SK-N-MC (cell line): ENCODE results near the gene MMP14.

Experiments used
- EZH2 ChIP-seq: fragments of 200-600 bp; sonication (generic); IDR thresholded peaks from one replicate; pipeline ENCODE4 v1.6.1; 2017; ENCODE audit warnings: antibody characterized with exemption
- FOXP2 ChIP-seq: optimal IDR thresholded peaks from 2 replicates; pipeline ENCODE3; 2011; ENCODE audit warnings: mild to moderate bottlenecking, moderate library complexity; ENCODE audit not compliant: insufficient read depth; ENCODE audit errors: extremely low read length, control extremely low read depth
- POLR2AphosphoS5 ChIP-seq: IDR thresholded peaks from 2 replicates; pipeline ENCODE4 v1.6.1; 2012; ENCODE audit warnings: mild to moderate bottlenecking, low read depth, low read length, borderline replicate concordance

GRCh38 chr14:22839159-22839779, 2.9 kb downstream of the MMP14 start:
- TF ChIP-seq EZH2, result no peak
- TF ChIP-seq POLR2AphosphoS5, result no peak
- TF ChIP-seq FOXP2, result no peak
